ENCODE results near the gene CUL1. TPM values are rescaled to one million over a fixed set of nuclear protein-coding genes. Genes with fewer than 3 reads are reported as not detected.

CUL1 gene
- total RNA-seq, 1 experiment from 2014 or later: 49.2 TPM

- Mint-ChIP-seq H3K4me1 (ENCODE audit: insufficient read depth, unreplicated experiment) (peaks cover 5% of the 10 kb centered on the region), H3K27ac (ENCODE audit: low read depth, unreplicated experiment) (no peak overlapping the region), H3K36me3 (ENCODE audit: insufficient read depth, unreplicated experiment) (peaks cover 85% of the 10 kb centered on the region), H3K4me3 (ENCODE audit: unreplicated experiment) (no peak overlapping the region), H3K9me3 (ENCODE audit: unreplicated experiment) (no peaks in the 10 kb centered on the region), H3K27me3 (ENCODE audit: insufficient read depth, unreplicated experiment) (no peaks in the 10 kb centered on the region)
- ChIA-PET CTCF (no interaction called here), POLR2A (interaction anchor here (0.6 kb wide), 1 partner anchor 154 kb away, joined by 3 read pairs; no protein-coding TSS in a partner anchor)
- TF ChIP-seq CTCF (IDR thresholded peaks at IDR 0.05; ENCODE audit: unreplicated experiment): no peak
- DNase-seq (ENCODE audit: unreplicated experiment): no peak
- intact Hi-C loops (cut with micrococcal nuclease): no loop called here
- no TSS peak for BruUV-seq (replicated peaks)
Measured at GRCh38 chr7:148791546-148791945, 92.8 kb downstream of the CUL1 start.

GRCh38 chr7:148793590-148793989 is 94.9 kb downstream of the CUL1 start:
- TF ChIP-seq CTCF (IDR thresholded peaks at IDR 0.05; ENCODE audit: unreplicated experiment): no peak
- peaks cover 5% of the 10 kb centered on the region for H3K4me1 Mint-ChIP-seq (ENCODE audit: insufficient read depth, unreplicated experiment)
- no peak overlapping the region for H3K4me3 Mint-ChIP-seq (ENCODE audit: unreplicated experiment)
- peaks cover 93% of the 10 kb centered on the region for H3K36me3 Mint-ChIP-seq (ENCODE audit: insufficient read depth, unreplicated experiment)
- H3K27me3 Mint-ChIP-seq (ENCODE audit: insufficient read depth, unreplicated experiment): no peaks in the 10 kb centered on the region
- BruUV-seq (replicated peaks): no TSS peak
- intact Hi-C loops (cut with micrococcal nuclease): no loop called here
- no peaks in the 10 kb centered on the region for H3K9me3 Mint-ChIP-seq (ENCODE audit: unreplicated experiment)
- ChIA-PET CTCF (interaction anchor here (0.5 to 1.5 kb wide), 6 partner anchors 26 to 636 kb away, joined by 3 to 6 read pairs (median 3); partner anchors contain the start of gene PDIA4), POLR2A (interaction anchor here (1.0 to 1.3 kb wide), 3 partner anchors 8 to 145 kb away, joined by 3 to 5 read pairs (median 4); no protein-coding TSS in a partner anchor)
- DNase-seq (ENCODE audit: unreplicated experiment): no peak
- no peak overlapping the region for H3K27ac Mint-ChIP-seq (ENCODE audit: low read depth, unreplicated experiment)

GRCh38 chr7:148794476-148794875 is 95.8 kb downstream of the CUL1 start:
- POLR2A ChIA-PET: no interaction called here
- peaks cover 5% of the 10 kb centered on the region for H3K4me1 Mint-ChIP-seq (ENCODE audit: insufficient read depth, unreplicated experiment)

GRCh38 chr7:148796841-148797240 is 98.1 kb downstream of the CUL1 start:
- intact Hi-C loops (cut with micrococcal nuclease): no loop called here
- Mint-ChIP-seq H3K36me3 (ENCODE audit: insufficient read depth, unreplicated experiment) (peaks cover 96% of the 10 kb centered on the region), H3K4me3 (ENCODE audit: unreplicated experiment) (no peak overlapping the region), H3K9me3 (ENCODE audit: unreplicated experiment) (no peaks in the 10 kb centered on the region), H3K27ac (ENCODE audit: low read depth, unreplicated experiment) (no peak overlapping the region), H3K4me1 (ENCODE audit: insufficient read depth, unreplicated experiment) (peaks cover 5% of the 10 kb centered on the region), H3K27me3 (ENCODE audit: insufficient read depth, unreplicated experiment) (no peaks in the 10 kb centered on the region)
- POLR2A ChIA-PET: no interaction called here
- no peak for DNase-seq (ENCODE audit: unreplicated experiment)
- TF ChIP-seq CTCF (IDR thresholded peaks at IDR 0.05; ENCODE audit: unreplicated experiment): no peak
- no TSS peak for BruUV-seq (replicated peaks)
- CTCF ChIA-PET: no interaction called here

More at GRCh38 chr7:148794476-148794875, 95.8 kb downstream of the CUL1 start:
- CTCF ChIA-PET: no interaction called here
- no peak for TF ChIP-seq CTCF (IDR thresholded peaks at IDR 0.05; ENCODE audit: unreplicated experiment)
- peaks cover 95% of the 10 kb centered on the region for H3K36me3 Mint-ChIP-seq (ENCODE audit: insufficient read depth, unreplicated experiment)
- intact Hi-C loops (cut with micrococcal nuclease): no loop called here
- no peak overlapping the region for H3K4me3 Mint-ChIP-seq (ENCODE audit: unreplicated experiment)
- H3K27ac Mint-ChIP-seq (ENCODE audit: low read depth, unreplicated experiment): no peak overlapping the region
- no peak for DNase-seq (ENCODE audit: unreplicated experiment)
- BruUV-seq (replicated peaks): no TSS peak
- no peaks in the 10 kb centered on the region for H3K27me3 Mint-ChIP-seq (ENCODE audit: insufficient read depth, unreplicated experiment)
- H3K9me3 Mint-ChIP-seq (ENCODE audit: unreplicated experiment): no peaks in the 10 kb centered on the region

Data from MCF 10A (cell line).